NCI-H510A (cell line): ENCODE data around the gene CDC25C.

Source experiments
- DNase-seq: peaks from one replicate; lab custom pipeline; 2025; lab: John Stamatoyannopoulos, UW

CDC25C gene

DNA sequence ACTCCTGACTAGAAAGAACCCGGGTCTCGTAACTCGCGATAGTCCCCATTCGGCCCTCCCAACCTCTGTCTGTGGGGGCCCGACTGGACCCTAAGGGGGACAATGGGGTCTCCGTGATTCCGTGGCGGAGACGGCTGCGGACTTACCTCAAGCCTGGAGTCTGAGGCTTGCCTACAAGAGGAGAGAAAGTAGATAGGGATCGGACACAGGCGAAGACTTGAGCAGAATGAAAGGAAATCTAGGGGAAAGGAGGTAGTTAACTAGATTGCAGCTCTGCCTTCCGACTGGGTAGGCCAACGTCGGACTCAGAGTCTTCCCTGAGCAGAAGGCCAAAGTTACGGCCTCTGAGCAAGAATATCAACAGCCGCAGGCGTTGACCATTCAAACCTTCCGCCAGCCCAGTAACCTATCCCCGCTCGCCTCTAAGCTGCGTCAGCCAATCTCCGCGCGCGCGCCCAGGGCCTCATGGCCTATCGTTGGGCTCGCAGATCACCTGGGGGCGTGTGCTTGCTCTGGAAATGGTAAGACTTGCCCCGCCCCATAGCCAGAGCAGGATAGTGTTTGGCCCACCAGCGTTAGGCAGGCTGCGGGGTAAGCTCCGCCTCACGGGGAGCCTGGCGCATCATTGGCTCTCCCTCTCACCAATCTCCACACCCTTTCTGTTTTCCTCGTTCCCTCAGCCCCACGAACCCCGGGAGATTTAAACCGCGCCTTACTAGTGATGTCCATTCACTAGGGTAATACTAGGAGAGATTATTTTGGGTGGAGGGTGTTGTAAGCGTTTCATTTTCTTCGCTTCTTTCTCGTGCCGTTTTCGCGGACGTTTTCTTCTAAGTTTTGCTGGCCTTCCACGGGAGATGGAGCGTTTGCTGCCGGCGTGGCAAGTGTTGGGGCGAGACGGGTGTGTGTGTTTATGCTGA, at the start of gene CDC25C:
Gene CDC25C, minus strand, starts transcription at position 356 of the 920 bp plus-strand sequence. CDS start 624 bp downstream, outside the sequence.
- peak; percentile 95 for DNase-seq

DNA sequence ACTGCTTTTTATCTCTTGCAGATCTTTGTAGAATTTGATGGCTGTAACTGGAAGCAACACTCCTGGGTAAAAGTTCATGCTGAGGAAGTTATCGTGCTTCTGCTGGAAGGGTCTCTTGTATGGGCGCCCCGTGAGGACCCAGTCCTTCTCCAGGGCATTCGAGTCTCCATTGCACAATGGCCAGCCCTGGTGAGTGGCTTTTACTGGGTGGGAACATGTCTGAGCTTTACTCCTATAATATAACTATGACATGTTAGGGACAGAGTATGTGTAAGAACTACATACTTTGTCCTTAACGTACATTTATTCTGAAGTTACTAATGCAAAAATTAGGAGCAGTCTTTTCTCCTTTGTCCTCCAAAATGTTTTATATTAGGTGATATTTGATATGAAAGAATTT, 41.0 kb upstream of the CDC25C start:
- no peak for DNase-seq

DNA sequence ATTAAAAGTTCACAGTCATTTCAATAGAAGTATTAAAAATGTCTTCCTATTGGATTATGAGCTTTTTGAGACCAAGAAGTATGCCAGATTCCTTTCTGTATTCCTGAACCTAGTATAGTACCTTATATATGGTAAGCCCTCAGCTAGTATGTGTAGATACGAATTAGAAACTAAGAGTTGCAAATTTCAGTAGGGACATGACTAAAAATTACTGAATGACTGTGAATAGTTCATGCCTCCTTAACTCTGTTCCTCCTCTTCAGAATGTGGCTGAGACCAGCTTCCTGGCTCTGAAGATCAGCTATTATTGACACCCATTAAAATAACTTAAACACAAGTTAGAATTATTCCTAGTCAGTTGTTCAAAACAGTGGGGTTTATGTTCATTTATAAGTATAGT, 40.6 kb upstream of the CDC25C start:
- no peak for DNase-seq

DNA sequence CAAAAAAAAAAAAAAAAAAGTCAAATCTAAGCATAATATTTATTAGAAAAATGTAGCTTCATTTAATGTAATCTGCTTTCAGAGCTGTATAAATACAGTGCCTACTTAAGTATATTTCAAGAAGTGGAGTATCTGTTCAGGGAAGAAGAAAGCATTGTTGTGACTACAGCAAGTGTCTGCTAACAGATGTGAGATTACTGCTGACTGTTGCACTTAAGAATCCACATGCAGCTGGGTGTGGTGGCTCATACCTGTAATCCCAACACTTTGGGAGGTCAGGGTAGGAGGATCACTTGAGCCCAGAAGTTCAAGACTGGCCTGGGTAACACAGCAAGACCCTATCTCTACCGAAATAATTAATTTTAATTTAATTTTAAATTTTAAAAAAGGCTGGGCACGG, 39.9 kb upstream of the CDC25C start:
- DNase-seq, result no peak

DNA sequence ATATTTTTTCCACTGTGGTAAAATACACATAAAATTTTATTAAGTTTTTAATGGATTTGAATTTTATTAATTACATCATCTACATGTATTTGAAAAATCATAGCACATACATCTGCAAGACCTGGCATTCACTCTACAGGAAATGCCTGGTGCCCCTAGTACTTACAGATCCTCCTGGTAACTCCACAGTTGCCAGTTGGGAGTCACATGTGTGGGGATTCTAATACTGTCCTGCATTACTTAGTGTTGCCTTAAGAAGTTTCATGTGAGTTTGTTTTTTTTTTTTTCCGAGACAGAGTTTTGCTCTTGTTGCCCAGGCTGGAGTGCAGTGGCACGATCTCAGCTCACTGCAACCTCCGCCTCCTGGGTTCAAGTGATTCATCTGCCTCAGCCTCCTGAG, 38.9 kb upstream of the CDC25C start:
- DNase-seq, result no peak

DNA sequence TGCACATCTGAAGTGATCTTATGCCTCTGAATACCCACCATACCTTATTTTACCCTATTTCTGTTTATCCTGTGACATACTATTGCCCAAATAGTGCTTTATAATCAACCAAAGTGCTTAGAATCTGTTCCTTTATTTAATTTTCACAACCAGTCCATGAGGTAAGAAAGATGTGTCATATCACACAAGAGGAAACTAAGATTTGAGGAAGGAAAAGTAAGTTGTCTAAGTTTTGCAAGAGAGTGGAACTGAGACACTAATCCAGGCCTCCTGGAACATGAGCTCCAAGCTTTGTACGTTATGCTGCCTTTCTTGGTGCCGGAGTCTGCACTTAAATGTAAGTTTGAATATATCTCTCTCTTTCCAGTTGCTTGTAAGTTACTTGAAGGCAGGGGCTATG, 38.1 kb upstream of the CDC25C start:
- DNase-seq, result no peak

DNA sequence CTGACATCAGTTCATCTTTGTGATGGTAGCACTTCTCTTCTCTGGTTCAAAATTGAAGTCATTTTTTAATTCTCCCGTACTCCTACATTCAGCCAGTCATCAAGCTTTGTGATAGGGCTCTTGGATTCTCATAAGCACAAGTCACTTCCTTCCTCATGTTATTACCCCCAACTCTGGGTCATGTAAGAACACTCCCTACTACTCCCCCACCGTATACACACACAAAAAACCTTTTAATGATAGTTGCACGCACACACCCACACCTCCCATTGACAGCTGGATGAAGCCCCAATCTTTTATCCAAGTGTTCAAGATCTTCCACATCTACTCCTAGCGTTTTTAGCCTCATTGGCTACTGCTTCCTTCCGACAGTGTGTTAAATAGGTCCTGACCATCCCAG, 37.7 kb upstream of the CDC25C start:
- no peak for DNase-seq

DNA sequence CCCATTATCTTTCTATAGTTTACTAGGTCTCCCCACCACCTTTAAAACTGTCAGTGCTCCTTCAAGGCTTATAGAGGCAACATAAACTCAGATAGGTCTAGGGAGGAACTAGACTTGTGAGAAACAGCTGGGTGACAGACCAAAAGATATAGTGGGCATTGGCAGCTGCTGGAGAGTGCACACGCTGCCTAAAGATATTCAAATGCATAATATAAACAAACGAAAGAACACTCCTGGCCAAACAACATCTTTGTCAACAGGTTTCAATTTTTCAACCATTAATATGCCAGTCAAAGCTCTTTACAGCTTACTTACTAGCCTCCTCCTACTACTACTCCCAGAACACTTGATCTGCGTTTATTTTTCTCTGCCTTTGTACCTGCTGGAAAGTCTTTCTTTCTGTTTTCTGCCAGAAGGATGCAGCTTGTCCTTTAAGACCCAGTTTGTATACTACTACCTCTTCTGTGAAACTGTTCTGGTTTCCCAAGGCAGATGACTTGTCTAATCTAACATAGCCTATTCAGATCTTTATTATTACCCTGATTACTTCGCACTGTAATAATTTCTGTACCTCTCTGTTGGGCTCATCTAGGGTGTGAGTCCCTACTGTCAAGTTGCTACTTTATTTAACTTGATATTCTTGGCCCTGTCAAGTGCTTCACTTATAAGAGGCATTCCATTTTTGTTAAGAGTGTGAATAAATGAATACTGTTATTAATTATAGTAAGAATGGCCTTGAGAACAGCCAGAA, 35.2 kb upstream of the CDC25C start:
- no peak for DNase-seq

DNA sequence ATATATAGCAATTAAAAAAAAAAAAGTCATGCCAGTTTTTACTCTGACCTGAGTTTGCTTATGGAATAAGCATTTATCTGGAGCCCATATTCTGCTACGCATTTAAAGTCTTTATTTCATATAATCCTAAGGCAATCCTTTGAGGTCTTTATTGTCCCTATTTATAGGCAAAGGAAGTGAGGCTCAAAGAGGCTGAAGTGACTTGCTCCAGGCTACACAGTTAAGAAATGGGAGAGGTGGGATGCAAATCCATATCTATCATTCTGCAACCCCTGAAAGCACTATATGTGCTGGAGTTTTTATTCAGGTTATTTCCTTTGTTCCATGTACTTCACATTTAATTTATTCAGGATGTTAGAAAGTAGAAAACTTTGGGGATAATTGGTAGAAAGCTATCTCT, 33.0 kb upstream of the CDC25C start:
- no peak for DNase-seq

DNA sequence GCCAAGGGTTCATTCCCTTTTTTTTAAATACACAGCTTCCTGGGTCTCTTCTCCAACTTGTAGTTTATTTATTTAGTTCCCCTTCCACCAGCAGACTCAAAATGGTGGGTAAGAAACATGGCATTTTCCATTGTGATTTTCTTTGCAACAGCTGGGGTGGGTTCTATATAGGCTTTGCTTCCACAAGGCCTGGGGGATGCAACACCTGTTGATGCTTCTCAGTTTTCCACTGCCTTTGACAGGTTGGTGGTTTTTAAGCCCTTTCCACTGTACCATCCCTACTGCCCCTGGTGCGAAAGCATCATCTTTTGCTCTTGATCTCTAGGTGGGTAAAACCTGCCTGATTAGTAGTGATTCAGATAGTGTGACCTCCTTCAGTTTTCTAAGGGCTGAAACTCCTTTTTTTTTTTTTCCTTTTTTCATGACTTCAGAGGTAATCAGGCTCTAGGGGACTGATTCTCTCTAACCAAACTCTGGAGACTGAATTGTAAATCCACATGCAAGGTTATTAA, 29.4 kb upstream of the CDC25C start:
- no peak for DNase-seq

DNA sequence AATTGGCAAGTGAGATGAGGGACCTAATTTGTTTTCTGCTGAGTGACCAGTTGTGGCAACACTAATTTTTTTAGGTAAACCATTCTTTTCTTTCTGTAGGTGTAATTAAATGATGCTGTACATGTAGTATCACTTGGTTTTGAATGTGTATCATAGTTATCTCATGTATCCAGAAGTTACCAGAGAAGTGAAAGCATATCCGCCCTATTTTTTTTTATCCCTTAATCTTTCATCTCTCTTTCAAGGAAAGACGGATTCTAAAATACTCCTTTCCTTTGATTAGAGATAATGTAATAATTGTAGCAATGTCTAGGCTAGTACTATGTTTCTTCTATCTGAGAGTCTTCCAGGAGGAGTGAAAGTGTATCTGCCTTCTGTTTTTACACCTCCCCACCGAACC, 28.0 kb upstream of the CDC25C start:
- DNase-seq, result no peak

DNA sequence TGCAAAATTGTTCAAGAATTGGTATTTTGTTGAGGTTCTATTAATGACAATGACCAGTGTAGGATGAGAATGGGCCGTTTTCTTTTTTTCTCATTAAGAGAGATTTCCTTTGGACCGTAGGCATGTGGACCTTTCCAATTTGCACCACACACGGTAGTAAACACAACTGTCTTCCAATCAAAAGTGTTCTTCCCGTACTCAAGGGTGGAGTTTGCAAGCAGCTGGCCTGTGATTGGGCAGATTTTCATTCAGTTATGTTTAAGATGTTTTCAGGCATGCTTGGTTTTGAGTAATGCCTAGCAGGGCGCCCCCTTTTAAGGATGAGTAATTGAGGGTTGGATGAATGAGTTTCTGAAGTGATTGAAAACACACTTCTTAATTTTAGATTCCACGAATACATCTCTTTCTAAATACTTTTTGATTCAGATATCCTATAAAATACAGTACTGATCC, 23.3 kb upstream of the CDC25C start:
- no peak for DNase-seq

DNA sequence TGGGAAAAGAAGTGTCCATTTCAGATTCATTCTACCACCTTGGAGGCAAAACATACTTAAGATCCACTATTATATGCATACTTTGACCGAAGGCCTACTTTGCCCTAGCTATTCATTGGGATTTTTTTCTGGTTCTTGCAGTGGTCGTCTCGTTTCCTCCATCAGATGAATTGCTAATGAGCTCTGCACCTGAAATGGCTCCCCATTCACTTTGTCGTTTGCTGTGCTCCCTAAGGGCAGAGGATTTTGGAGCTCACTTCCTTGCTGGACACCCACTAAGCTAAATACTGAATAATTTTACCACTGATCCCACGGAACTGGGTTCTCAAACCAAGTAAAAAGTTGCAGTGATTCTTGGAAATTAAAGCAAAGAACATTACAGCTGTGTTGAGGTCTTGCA, 22.8 kb upstream of the CDC25C start:
- no peak for DNase-seq

DNA sequence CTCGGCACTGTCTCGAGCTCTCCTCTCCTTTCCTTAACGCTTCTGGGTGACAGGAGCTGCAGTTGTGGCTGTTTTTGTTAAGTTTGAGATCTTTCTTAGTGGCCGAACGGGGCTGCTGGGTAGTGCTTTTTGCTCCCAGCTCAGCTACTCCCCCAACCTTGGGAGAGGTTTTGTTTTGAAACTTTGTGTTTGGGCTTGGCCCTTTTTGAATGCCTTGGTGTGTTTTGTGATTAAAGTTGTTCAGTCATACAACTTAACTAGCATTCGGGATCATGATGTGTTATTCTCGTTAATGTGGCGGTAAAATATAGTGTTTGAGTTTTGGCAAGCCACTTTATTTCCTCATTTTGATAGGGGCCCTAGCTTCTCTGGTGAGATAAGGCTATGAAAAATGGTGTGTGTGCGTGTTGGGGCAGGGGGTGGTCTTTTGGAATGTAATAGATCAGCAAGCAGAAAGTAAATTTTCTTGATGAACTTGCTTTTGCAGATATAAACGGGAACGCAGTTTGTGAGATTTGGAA, 22.0 kb upstream of the CDC25C start:
- DNase-seq, result no peak

DNA sequence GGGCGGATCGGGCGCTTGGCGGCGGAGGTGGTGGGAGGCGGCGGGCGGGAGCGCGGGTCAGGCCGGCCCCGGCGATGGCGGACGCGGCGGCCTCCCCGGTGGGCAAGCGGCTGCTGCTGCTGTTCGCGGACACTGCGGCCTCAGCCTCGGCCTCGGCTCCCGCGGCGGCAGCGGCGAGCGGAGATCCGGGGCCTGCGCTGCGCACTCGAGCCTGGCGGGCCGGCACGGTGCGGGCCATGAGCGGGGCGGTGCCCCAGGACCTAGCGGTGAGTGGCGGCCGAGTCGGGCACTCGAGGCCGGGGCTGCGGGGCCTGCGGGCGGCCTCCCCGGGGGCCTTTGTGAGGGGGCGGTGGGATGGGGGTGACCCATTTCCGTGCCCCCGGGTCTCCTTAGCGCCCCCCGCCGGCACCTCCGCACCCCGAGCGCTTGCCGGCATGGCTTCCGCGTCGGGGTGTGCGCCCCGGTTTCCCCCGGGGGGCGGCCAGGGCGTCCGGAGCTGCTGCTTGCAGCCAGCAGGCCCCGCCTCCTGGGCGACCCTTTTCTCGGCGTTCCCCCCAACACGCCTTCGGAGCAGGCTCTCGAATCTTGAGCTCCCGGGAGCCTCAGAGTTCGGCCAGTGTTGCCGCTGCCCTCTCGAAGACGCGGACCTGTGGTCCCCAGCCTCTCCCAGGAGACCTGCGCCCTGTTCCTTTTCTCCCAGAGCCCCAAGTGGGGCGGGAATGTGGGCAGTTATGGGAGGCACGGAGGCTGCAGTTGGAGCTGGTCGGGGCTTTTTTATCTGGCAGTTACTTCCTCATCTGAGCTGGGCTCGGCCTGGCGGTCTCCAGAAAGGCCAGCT, 21.3 kb upstream of the CDC25C start:
- no peak for DNase-seq

DNA sequence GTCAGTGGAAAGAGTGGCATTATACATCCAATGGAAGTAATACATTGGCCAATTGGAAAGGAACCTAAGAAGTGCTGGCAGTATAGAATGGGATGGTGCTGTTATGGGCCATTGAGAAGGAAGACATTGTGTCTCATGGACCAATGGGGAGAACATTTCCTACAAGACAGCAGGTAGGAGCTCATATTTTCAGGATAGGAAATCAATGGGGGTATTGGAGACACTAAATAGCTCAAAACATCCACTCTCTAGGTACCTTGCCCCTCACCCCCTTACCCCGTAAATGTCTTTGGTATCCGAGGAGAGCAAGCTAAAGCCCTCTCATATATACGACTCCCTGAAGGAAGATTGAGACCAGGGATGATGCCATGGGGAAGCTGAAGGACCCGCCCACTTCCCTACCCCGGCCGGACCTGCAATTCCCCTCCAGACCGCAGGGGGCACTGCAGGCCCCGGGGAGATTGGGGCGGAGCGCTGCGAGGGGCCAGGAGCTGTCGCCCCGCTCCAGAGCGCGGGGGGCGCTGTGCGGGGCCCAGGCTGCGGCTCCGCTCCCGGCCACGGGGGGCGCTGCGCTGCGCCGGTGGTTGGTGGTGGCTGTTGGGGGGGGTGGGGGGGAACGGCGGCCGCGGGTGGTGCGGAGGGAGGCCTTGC, 20.6 kb upstream of the CDC25C start, which contains the start of gene KDM3B:
Gene KDM3B, plus strand, starts transcription at position 615 of the 651 bp plus-strand sequence. CDS start 111 bp downstream, outside the sequence.
- no peak for DNase-seq

DNA sequence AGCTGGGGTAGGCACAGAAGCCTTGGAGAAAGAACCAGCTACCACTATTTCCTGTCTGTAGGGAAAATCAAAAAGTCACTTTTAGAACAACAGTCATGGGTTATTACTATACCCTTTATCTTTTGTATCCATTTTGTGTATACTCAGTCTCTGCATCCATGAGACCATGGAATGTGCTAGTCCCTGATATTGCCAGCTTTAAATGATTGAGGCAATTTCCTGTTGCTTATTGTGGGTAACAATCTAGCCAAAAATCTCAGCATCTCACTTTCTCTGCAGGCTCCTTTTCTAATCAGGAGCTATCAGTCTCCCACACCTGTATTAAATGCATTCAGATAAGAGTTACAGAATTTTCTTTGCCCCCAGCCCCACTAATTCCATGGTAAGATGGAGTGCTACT, 19.9 kb upstream of the CDC25C start:
- no peak for DNase-seq

DNA sequence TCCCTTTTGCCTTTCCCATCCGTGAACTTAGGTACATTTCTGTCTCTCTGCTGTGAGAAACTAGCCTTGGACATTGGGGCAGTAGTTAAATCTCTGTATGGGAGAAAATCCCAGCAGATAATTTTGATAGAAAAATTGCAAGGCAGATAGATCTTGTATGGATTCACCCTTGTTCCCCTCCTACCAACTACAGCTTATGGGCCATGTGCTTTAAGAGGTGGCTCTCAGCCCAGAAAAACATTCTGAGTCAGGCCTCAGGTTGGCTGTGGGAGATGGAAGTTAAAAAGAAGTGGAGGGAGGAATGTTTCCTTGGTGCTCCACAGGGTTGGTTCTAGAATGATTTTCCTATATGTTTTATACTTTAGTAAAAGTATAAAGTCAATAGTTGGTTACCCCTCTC, 19.5 kb upstream of the CDC25C start:
- no peak for DNase-seq

DNA sequence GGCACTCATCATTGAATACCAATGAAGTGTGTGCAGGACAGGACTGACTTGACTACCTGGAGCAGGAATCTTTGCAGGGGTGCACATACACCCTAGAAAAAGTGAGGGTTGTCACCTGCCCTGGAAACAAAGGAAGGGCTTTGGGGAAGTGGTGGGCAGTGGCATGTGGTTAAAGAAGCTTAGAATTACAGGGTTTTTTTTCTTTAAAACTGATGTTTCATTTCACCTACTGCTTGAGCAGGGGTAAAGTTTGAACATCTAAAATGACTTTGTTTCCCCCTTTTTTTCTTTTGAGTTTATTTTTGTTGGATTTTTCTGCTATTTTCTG, 18.9 kb upstream of the CDC25C start:
- DNase-seq, result no peak

DNA sequence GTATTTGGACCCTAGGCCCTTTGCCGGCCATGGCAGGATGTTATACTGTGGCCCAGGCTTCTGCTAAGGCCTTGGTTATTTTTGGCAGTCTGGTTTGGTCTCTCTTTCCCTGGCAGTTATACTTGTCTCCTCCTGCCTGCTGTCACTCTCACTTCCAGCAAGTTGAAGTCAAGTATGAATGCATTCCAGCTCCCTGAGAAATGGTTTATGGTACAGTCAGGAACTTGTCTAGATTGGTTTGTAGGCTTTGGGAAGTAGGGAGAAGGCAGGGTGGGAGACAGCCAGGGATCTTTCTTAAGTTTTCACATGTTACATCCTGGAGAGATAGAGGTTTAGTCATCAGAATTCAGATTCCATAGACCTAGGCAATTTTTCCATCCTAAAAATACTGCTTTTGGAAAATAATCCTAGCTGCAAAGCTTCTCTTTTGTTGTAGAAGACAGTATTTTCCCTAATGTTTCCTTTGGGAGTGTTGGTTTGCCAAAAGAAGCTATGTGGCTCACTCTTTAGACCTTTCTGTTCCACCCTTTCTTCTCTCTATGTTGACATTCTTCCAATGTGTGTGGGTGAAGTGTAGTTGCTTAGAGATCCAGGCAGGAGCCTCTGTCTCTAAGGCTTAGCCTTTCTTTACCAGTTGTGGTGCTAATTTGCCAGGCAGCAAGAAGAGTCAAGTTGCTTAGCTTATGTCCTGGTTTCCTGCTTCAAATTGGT, 18.4 kb upstream of the CDC25C start:
- DNase-seq, result no peak

DNA sequence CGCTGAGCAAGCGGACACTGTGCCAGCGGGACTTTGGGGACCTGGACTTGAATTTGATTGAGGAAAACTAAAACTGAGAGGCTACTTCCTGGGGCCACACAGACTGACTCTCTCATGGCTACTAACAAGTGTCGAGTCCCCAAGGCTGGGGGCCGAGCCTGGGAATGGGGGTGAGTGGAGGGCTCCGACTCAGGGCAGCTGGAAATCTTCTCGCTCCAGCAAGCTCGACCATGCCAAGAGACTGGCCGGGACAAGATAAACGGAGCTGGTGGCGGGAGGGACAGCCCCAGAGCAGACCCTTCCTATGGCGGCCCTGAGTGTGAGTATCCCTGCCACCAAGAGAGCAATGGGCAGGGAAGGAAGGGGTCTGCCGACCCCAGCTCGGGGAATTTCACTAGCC, 15.3 kb upstream of the CDC25C start:
- DNase-seq, result no peak
